ENCODE data around the gene SH3GL1.

Gene SH3GL1

DNA sequence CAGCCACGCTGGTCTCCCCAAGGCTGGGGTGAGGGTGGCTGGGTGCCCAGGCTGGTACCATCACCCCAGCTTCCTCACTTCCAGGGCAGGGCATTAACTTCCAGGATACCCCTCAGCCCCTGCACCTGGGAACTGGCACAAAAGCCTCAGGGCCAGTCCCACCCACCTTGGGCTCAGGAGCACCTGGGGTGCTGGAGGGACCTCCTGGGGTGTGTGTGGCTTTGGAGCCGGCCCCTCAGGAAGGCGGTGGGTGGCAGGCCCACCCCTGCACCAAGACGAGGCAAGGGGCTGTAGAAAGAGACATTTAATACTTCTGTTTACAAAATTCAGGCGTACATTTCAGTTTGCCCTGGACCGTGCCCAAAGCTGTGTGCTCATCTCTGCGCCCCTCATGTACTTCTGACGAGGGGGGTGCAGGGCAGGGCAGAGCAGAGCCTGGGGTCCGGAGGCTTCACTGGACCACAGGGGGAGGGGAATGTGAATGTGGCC lies 40.2 kb downstream of the SH3GL1 start:
- DNase-seq (ENCODE audit: low read depth), result no peak
- H3K4me3 ChIP-seq (ENCODE audit: low read length), result no peak overlapping the region
- TF ChIP-seq, protein P1, sequence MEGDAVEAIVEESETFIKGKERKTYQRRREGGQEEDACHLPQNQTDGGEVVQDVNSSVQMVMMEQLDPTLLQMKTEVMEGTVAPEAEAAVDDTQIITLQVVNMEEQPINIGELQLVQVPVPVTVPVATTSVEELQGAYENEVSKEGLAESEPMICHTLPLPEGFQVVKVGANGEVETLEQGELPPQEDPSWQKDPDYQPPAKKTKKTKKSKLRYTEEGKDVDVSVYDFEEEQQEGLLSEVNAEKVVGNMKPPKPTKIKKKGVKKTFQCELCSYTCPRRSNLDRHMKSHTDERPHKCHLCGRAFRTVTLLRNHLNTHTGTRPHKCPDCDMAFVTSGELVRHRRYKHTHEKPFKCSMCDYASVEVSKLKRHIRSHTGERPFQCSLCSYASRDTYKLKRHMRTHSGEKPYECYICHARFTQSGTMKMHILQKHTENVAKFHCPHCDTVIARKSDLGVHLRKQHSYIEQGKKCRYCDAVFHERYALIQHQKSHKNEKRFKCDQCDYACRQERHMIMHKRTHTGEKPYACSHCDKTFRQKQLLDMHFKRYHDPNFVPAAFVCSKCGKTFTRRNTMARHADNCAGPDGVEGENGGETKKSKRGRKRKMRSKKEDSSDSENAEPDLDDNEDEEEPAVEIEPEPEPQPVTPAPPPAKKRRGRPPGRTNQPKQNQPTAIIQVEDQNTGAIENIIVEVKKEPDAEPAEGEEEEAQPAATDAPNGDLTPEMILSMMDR (conservative IDR thresholded peaks at IDR 0.05; ENCODE audit: low read depth, low read length), result no peak

DNA sequence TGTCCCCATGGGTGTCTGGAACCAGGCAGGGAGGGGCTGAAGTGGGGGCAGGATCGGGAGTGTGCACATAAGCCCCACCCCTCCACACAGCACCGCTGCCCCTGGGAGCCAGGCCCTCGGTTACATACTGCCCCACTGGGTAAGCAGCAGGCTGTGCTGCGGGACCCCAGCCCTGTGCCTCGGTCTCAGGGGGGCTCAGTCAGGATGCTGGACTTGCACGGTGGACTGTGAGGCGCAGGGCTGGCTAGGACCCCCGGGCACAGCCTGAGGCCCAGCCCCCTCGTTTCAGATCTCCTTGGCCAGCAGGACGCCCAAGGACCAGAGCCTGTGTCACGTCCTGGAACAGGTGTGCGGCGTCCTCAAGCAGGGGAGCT lies 40.7 kb downstream of the SH3GL1 start:
- TF ChIP-seq, protein P1 (conservative IDR thresholded peaks at IDR 0.05; ENCODE audit: low read depth, low read length), result no peak
- DNase-seq (ENCODE audit: low read depth), result no peak
- H3K4me3 ChIP-seq (ENCODE audit: low read length), result no peak overlapping the region

DNA sequence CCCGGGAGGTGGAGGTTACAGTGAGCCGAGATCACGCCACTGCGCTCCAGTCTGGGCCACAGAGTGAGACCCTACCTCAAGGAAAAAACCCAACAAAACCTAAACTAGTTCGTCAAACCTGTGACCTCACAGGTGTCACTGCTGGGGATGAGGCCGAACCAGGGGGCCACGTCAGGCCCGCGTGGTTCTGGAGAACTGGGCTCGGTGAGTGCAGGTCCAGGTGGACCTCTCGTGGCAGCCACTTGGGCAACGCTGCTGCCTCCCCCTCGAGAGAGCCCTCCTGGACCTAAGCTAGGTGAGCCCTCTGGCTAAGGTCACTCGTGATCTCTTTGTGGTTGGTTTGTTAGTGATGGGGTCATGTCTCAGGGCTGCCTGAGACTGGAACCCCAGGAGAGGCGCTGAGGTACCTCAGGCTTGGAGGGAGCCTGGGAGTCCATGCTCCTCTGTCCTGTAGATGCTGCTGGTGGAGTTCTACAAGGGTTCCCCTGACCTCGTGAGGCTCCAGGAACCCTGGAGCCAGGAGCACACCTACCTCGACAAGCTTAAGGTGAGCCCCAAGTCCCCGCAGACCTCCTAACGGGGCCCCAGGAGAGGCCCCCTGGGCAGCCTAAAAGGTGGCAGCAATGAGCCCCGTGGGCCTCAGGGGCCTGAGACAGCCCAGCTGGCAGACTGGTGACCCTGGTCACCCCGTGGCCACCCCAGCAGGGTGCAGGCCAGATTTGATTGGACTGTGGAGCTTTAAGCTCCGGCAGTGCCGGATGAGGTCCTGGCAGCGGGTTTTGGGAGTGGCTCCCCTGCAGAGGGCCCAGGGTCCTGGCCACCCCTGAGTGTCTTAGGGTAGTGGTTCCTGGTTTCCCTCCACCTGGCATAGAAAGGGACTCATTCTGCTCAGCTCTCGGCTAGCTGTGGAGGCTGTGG lies 41.4 kb downstream of the SH3GL1 start:
- TF ChIP-seq, protein P1 (conservative IDR thresholded peaks at IDR 0.05; ENCODE audit: low read depth, low read length), result no peak
- no peak overlapping the region for H3K4me3 ChIP-seq (ENCODE audit: low read length)
- no peak for DNase-seq (ENCODE audit: low read depth)

DNA sequence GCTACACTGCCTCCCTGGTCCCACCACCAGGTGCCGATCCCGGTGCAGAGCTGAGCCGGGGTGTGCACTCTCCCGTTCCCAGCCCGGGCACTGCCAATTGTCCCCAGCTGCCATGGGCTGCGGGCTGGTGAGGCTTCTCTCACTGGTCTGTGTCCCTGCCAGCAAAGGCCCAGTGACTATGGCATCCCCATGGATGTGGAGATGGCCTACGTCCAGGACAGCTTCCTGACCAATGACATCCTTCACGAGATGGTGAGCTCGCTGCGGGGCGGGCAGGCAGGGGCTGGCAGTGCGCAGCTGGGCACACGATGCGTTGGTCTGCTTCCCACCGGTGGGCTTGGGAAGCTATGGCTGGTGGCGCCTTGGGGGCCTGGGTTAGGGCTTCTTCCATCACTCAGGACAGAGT lies 42.4 kb downstream of the SH3GL1 start:
- no peak overlapping the region for H3K4me3 ChIP-seq (ENCODE audit: low read length)
- DNase-seq (ENCODE audit: low read depth), result no peak
- TF ChIP-seq, protein P1 (conservative IDR thresholded peaks at IDR 0.05; ENCODE audit: low read depth, low read length), result no peak

DNA sequence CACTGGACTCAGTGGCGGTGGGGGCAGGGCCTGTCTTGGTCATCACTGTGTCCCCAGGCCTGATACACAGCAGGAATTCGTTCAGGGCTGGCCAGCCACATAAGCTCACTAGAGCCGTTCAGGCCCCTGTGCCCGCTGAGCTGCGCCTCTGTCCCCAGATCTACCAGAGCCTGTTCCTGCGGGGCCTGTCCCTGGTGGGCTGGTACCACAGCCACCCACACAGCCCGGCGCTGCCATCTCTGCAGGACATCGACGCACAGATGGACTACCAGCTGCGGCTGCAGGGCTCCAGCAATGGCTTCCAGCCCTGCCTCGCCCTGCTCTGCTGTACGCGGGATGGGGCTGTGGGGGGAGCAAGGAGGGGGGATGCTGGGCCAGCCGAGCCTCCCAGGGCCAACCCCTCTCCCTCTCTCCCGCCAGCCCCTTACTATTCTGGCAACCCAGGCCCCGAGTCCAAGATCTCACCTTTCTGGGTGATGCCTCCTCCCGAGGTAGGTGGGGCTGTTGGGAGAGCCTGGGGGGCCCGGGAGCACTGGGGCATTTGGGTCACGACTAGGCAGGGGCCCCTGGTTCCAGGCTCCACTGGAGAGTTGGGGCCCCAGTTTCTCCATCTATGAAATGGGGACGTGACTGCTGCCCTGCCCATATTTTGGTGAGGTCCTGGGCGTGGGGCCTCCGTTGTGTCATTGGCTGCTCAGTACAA lies 43.1 kb downstream of the SH3GL1 start:
- no peak for DNase-seq (ENCODE audit: low read depth)
- TF ChIP-seq, protein P1 (conservative IDR thresholded peaks at IDR 0.05; ENCODE audit: low read depth, low read length), result no peak
- no peak overlapping the region for H3K4me3 ChIP-seq (ENCODE audit: low read length)

DNA sequence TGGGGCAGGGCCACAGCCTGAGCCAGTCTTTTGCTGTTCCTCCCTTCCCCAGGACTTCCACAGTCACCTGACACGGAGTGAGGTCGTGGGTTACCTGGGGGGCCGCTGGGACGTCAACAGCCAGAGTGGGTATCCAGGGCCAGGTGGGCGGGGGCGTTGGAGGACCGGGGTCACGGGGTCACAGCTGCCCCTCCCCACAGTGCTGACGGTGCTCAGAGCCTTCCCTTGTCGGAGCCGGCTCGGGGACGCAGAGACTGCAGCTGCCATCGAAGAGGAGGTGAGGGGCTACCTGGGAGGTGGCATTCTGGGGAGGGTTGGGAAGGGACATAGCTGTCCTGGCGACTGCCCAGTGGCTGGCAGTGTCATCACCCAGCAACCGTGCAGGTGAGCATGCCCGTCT lies 45.5 kb downstream of the SH3GL1 start:
- TF ChIP-seq, protein P1 (conservative IDR thresholded peaks at IDR 0.05; ENCODE audit: low read depth, low read length), result no peak
- no peak for DNase-seq (ENCODE audit: low read depth)
- H3K4me3 ChIP-seq (ENCODE audit: low read length), result no peak overlapping the region

Measured in retinal pigment epithelial cell (primary cell).